HFFc6 (cell line): Measurements from ENCODE around the gene CCDC97. TPM values are rescaled to one million over a fixed set of nuclear protein-coding genes. Genes with fewer than 3 reads are reported as not detected.
A peak's percentile ranks its signal among the peaks of the same experiment; 100 is the strongest.

Experiments used
- DNase-seq: peaks from one replicate; pipeline ENCODE4 v3.0.0-alpha.2; 2018
- H3K27ac Mint-ChIP-seq: 2 replicates; pipeline ENCODE4 v1.8.0; 2020; ENCODE audit warnings: mild to moderate bottlenecking, mixed read lengths
- H3K27me3 Mint-ChIP-seq: 2 replicates; pipeline ENCODE4 v1.8.0; 2021; ENCODE audit warnings: mild to moderate bottlenecking, moderate library complexity, mixed read lengths; ENCODE audit not compliant: insufficient read depth
- H3K36me3 Mint-ChIP-seq: 2 replicates; pipeline ENCODE4 v1.8.0; 2021; ENCODE audit warnings: low read depth, mixed read lengths
- H3K4me1 Mint-ChIP-seq: 2 replicates; pipeline ENCODE4 v1.8.0; 2020; ENCODE audit warnings: low read depth, mixed read lengths
- H3K4me3 Mint-ChIP-seq: 2 replicates; pipeline ENCODE4 v1.8.0; 2020; ENCODE audit warnings: mild to moderate bottlenecking, moderate library complexity, mixed read lengths
- H3K9me3 Mint-ChIP-seq: 2 replicates; pipeline ENCODE4 v1.8.0; 2020; ENCODE audit warnings: mild to moderate bottlenecking, mixed read lengths
- CTCF ChIP-seq: fragments of 200-600 bp; sonication (generic); IDR thresholded peaks from 2 replicates; pipeline ENCODE4 v1.5.0; 2021; ENCODE audit warnings: antibody characterized with exemption, mild to moderate bottlenecking
- total RNA-seq, 6 experiments: library from RNA; stranded (reverse); fragmentation: NEBNext Ultra II Directional; extraction: Animal tissue kit (Norgen Biotek cat#: 25700); gene quantifications; 2 replicates in 1 of 6; 3 replicates in 5 of 6; pipeline ENCODE4 v1.2.3, GENCODE V29; 2021

Gene CCDC97
- total RNA-seq, 6 experiments from 2014 or later, result 15.4 to 19.1 (median 16.8) TPM

DNA sequence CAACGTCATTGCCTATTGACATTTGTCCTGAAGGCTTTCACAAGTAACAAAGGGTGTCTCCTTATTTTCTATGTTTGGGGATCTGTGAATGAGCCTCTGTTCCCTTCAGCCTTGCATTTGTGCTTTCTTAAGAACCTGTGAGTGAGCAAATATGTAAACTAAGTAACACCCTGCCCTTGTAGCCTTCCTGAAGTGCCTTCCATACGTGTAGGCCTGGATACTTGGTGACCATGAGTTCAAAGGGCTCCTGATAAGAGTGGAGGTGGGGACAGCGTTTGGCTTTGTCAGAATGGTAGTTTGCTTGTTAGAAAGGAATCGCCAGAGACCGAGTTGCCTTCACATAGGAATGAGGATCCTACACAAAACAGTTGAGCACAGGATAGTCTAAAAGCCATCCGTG lies 14.5 kb upstream of the CCDC97 start:
- peaks cover 56% of the 10 kb centered on the region for H3K4me1 Mint-ChIP-seq
- H3K36me3 Mint-ChIP-seq, result peaks cover 72% of the 10 kb centered on the region
- no peak for DNase-seq
- no peaks in the 10 kb centered on the region for H3K9me3 Mint-ChIP-seq
- no peak overlapping the region for H3K4me3 Mint-ChIP-seq
- peak overlapping the region; percentile 98 for H3K27ac Mint-ChIP-seq
- no peak for TF ChIP-seq CTCF
- H3K27me3 Mint-ChIP-seq, result peaks cover 7% of the 10 kb centered on the region

DNA sequence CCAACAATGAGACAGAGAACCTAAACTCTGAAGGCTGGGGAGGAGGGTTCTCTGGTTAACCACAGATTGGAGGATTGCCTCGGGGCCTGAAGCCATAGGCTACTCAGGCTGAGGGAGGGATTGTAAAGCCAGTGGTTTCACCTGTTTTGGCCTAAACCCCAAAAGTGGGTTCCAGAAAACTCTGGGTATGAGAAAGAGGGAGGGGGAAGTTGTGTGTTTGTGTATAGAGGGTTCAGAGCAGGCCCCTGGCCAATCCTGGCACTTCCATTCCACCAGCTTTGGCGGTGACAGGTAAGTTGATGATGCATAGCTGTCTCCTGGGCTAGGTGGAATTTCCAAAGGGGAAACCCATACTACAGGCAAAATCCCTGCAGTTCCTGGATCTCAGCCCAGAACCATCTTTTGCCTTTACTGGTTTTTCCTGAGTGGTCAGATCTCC lies 13.5 kb upstream of the CCDC97 start:
- Mint-ChIP-seq H3K4me1 (peaks cover 56% of the 10 kb centered on the region), H3K9me3 (no peaks in the 10 kb centered on the region), H3K4me3 (no peak overlapping the region), H3K27ac (peak overlapping the region; percentile 98), H3K36me3 (peaks cover 70% of the 10 kb centered on the region), H3K27me3 (peaks cover 7% of the 10 kb centered on the region)
- no peak for DNase-seq
- TF ChIP-seq CTCF, result no peak

DNA sequence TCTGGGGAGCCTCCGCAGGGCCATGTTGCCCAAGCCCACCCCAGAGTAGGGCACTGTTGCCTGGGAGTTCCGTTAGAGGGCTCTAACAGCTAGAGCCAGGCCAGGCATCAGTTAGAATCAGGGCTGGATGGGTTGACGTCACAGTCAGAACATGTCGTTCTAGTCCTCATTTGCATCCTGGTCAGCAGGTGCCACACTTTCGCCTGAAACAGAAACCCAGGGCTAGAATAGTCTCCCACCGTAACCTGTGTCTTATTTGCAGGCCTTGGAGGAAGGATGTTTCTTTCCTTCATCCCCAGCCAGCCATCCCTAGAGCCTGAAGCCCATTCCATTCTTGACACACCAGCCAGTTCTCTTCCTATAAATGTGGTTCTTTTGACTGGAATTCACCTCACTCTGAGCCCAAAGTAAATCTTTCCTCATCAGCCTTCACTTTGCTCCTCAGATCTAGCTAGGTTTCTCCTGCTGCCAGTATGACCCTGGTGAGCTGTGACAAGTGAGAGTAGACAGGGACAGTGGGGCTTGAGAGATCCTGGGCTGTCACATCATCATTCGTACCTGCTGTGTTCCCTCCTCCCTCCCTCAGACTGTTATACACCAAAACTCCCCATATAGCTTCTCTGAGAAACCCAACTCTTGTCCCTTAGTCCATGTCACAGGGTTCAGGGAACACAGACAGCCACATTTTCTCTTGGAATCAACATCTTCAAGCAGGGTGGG lies 12.2 kb upstream of the CCDC97 start:
- Mint-ChIP-seq H3K9me3 (no peaks in the 10 kb centered on the region), H3K36me3 (peaks cover 70% of the 10 kb centered on the region), H3K27me3 (peaks cover 9% of the 10 kb centered on the region), H3K4me3 (no peak overlapping the region; the same call in 1 of the 2 replicates), H3K27ac (peak overlapping the region; percentile 98), H3K4me1 (peaks cover 56% of the 10 kb centered on the region)
- DNase-seq, result no peak
- no peak for TF ChIP-seq CTCF

DNA sequence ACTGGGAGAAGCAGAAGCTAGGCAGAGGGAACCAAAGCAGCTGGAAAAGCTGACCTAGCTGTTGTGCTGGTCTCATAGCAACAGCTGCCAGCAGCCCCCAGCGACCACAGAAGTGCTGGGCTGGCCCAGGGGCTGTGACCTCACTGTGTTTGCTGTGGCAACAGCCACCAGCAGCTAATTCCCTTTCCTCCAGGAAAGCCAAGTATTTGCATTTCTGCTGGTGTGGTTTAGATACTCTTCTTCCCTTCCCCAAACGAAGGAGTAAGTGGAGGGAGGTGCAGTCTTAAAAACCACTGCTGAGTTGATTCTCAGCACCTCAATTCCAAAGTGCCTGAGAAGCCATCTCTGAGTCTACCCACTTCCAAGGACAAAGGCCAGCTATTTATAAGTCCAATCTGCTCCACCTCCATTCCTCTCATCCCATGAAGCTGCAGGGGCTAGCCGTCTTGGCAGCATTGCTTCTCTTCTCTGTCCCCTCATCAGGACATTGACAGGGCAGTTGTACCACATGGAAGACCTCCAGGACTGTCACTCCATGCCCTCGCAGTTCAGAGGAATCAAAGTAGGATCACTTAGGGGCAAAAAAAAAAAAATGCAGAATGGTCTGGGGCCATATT lies 11.5 kb upstream of the CCDC97 start:
- peaks cover 9% of the 10 kb centered on the region for H3K27me3 Mint-ChIP-seq
- H3K36me3 Mint-ChIP-seq, result peaks cover 71% of the 10 kb centered on the region
- peaks cover 56% of the 10 kb centered on the region for H3K4me1 Mint-ChIP-seq
- peak overlapping the region; percentile 98 for H3K27ac Mint-ChIP-seq
- no peak for TF ChIP-seq CTCF
- peak; percentile 94 for DNase-seq
- peak overlapping the region; percentile 49; the same call in 1 of the 2 replicates for H3K4me3 Mint-ChIP-seq
- no peaks in the 10 kb centered on the region for H3K9me3 Mint-ChIP-seq

- Mint-ChIP-seq H3K9me3 (no peaks in the 10 kb centered on the region), H3K4me3 (peak overlapping the region; percentile 49; the same call in 1 of the 2 replicates), H3K36me3 (peaks cover 71% of the 10 kb centered on the region), H3K4me1 (peaks cover 56% of the 10 kb centered on the region), H3K27ac (peak overlapping the region; percentile 98), H3K27me3 (peaks cover 12% of the 10 kb centered on the region)
- no peak for TF ChIP-seq CTCF
- DNase-seq, result no peak
These were observed 10.8 kb upstream of the CCDC97 start for GRCh38 chr19:41299046-41299754.
